Measurements from ENCODE around the gene MARS1. TPM values are rescaled to one million over a fixed set of nuclear protein-coding genes. Genes with fewer than 3 reads are reported as not detected.

The MARS1 gene
- total RNA-seq, 2 experiments from 2014 or later, result 275 to 291 TPM

GRCh38 chr12:57518176-57518919 lies 30.5 kb downstream of the MARS1 start:
- Mint-ChIP-seq H3K4me3 (peak overlapping the region; percentile 86), H3K4me1 (ENCODE audit: low read depth) (peaks cover 42% of the 10 kb centered on the region), H3K27me3 (ENCODE audit: low read depth) (no peaks in the 10 kb centered on the region), H3K36me3 (ENCODE audit: low read depth) (peaks cover 63% of the 10 kb centered on the region), H3K9me3 (ENCODE audit: insufficient read depth) (no peaks in the 10 kb centered on the region), H3K27ac (peak overlapping the region; percentile 62)
- POLR2A ChIA-PET, result interaction anchor here (0.6 to 5.2 kb wide), 5 partner anchors 9 to 40 kb away, joined by 3 to 74 read pairs (median 4); partner anchors contain the start of gene ARHGAP9
- CTCF ChIA-PET, result interaction anchor here (1.1 to 3.9 kb wide), 3 partner anchors 41 to 102 kb away, joined by 3 to 15 read pairs (median 11); no protein-coding TSS in a partner anchor
- DNase-seq (no peak), ATAC-seq (no peak)

GRCh38 chr12:57518920-57519795 lies 31.3 kb downstream of the MARS1 start:
- DNase-seq (no peak), ATAC-seq (no peak)
- Mint-ChIP-seq H3K27ac (peak overlapping the region; percentile 100), H3K36me3 (ENCODE audit: low read depth) (peaks cover 66% of the 10 kb centered on the region), H3K27me3 (ENCODE audit: low read depth) (no peaks in the 10 kb centered on the region), H3K4me3 (peak overlapping the region; percentile 86), H3K4me1 (ENCODE audit: low read depth) (peaks cover 51% of the 10 kb centered on the region), H3K9me3 (ENCODE audit: insufficient read depth) (no peaks in the 10 kb centered on the region)
- POLR2A ChIA-PET, result interaction anchor here (0.6 to 5.2 kb wide), 11 partner anchors 9 to 73 kb away, joined by 3 to 74 read pairs (median 9); partner anchors contain the start of genes ARHGAP9, DCTN2 and GLI1
- CTCF ChIA-PET, result interaction anchor here (1.0 to 3.9 kb wide), 4 partner anchors 42 to 102 kb away, joined by 3 to 15 read pairs (median 6); partner anchors contain the start of gene GLI1

DNA sequence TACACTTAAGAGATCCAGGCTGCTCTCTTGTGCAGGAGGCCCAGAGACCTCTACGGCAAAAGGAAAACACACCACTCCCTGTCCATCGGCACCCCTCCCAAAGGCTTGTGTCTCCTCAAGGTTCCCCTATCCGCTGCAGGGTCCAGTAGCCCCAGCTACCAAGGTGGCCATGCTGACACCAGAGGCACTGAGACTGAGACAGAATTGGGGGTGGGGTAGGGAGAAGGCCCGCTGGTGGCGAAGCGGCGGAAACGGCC lies 31.9 kb downstream of the MARS1 start:
- Mint-ChIP-seq H3K9me3 (ENCODE audit: insufficient read depth) (no peaks in the 10 kb centered on the region), H3K4me3 (peak overlapping the region; percentile 86), H3K27me3 (ENCODE audit: low read depth) (no peaks in the 10 kb centered on the region), H3K4me1 (ENCODE audit: low read depth) (peaks cover 56% of the 10 kb centered on the region), H3K36me3 (ENCODE audit: low read depth) (peaks cover 65% of the 10 kb centered on the region), H3K27ac (peak overlapping the region; percentile 100)
- DNase-seq (peak; percentile 39), ATAC-seq (peak; percentile 1)
- ChIA-PET POLR2A (interaction anchor here (0.6 to 5.2 kb wide), 14 partner anchors 12 to 409 kb away, joined by 3 to 74 read pairs (median 6); partner anchors contain the start of genes ARHGAP9, DCTN2, GLI1 and STAT6), CTCF (interaction anchor here (1.0 to 2.4 kb wide), 3 partner anchors 42 to 221 kb away, joined by 3 to 8 read pairs (median 3); partner anchors contain the start of gene GLI1)

GRCh38 chr12:57520053-57520818 lies 32.4 kb downstream of the MARS1 start, which contains the start of gene DDIT3:
TSS of gene DDIT3 (minus strand) at chr12:57520514. CDS start at chr12:57517406, 3,108 bp downstream.
- Mint-ChIP-seq H3K4me1 (ENCODE audit: low read depth) (peaks cover 59% of the 10 kb centered on the region), H3K9me3 (ENCODE audit: insufficient read depth) (no peaks in the 10 kb centered on the region), H3K27me3 (ENCODE audit: low read depth) (no peaks in the 10 kb centered on the region), H3K27ac (peak within 1 kb of the TSS; percentile 100), H3K36me3 (ENCODE audit: low read depth) (peaks cover 60% of the 10 kb centered on the region), H3K4me3 (peak within 1 kb of the TSS; percentile 86)
- CTCF ChIA-PET, result interaction anchor here (0.6 to 2.4 kb wide), 9 partner anchors 8 to 221 kb away, joined by 3 to 8 read pairs (median 3); partner anchors contain the start of gene GLI1
- DNase-seq, result peak; percentile 99
- POLR2A ChIA-PET, result interaction anchor here (0.6 to 5.2 kb wide), 16 partner anchors 11 to 1547 kb away, joined by 3 to 74 read pairs (median 6); partner anchors contain the start of genes ARHGAP9, DCTN2, GLI1 and RAB5B
- ATAC-seq, result peak; percentile 75

DNA sequence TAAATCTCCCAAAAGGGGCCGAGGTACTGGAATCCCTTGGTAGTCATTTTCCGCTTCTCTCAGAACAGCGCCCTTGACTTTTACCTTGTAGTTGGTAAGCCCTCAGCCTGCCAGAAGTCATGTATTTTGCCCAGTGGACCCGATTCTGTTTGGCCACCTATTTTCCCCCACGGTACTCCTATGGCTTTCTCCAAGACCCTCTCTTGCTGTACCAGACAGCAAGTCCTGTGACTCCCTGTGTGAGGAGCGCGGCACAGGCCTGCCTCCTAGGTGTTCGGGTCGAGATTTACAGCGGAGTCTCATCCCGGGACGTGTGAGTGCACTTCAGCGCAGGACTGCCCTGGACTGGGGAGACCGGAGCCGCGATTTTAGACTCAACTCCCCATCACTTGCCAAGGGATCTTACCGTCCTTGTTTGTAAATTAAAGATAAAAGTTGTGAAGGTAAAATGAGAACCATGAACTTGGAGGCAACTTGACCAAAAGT lies 33.7 kb downstream of the MARS1 start:
- H3K27me3 Mint-ChIP-seq (ENCODE audit: low read depth), result no peaks in the 10 kb centered on the region
- H3K36me3 Mint-ChIP-seq (ENCODE audit: low read depth), result peaks cover 52% of the 10 kb centered on the region
- no peak for ATAC-seq
- ChIA-PET CTCF (interaction anchor here (1.0 to 2.4 kb wide), 3 partner anchors 44 to 63 kb away, joined by 3 to 8 read pairs (median 3); partner anchors contain the start of gene GLI1), POLR2A (interaction anchor here (1.2 to 5.2 kb wide), 4 partner anchors 35 to 1548 kb away, joined by 3 to 74 read pairs (median 8); partner anchors contain the start of genes ARHGAP9, RAB5B and STAT6)
- DNase-seq, result no peak
- peak overlapping the region; percentile 86 for H3K4me3 Mint-ChIP-seq
- peaks cover 64% of the 10 kb centered on the region for H3K4me1 Mint-ChIP-seq (ENCODE audit: low read depth)
- H3K27ac Mint-ChIP-seq, result peak overlapping the region; percentile 100
- H3K9me3 Mint-ChIP-seq (ENCODE audit: insufficient read depth), result no peaks in the 10 kb centered on the region

- POLR2A ChIA-PET, result no interaction called here
- DNase-seq, result peak; percentile 91
- H3K36me3 Mint-ChIP-seq (ENCODE audit: low read depth), result peaks cover 51% of the 10 kb centered on the region
- H3K4me3 Mint-ChIP-seq, result peak within 1 kb of the TSS; percentile 95
- no peaks in the 10 kb centered on the region for H3K9me3 Mint-ChIP-seq (ENCODE audit: insufficient read depth)
- H3K27me3 Mint-ChIP-seq (ENCODE audit: low read depth), result no peaks in the 10 kb centered on the region
- peak within 1 kb of the TSS; percentile 100 for H3K27ac Mint-ChIP-seq
- H3K4me1 Mint-ChIP-seq (ENCODE audit: low read depth), result peaks cover 61% of the 10 kb centered on the region
- CTCF ChIA-PET, result no interaction called here
- peak; percentile 45 for ATAC-seq
These were observed 34.4 kb downstream of the MARS1 start, which contains the start of gene MBD6 for GRCh38 chr12:57522011-57522886. TSS of gene MBD6 (plus strand) at chr12:57522824. CDS start at chr12:57524304, 1,480 bp downstream.

DNA sequence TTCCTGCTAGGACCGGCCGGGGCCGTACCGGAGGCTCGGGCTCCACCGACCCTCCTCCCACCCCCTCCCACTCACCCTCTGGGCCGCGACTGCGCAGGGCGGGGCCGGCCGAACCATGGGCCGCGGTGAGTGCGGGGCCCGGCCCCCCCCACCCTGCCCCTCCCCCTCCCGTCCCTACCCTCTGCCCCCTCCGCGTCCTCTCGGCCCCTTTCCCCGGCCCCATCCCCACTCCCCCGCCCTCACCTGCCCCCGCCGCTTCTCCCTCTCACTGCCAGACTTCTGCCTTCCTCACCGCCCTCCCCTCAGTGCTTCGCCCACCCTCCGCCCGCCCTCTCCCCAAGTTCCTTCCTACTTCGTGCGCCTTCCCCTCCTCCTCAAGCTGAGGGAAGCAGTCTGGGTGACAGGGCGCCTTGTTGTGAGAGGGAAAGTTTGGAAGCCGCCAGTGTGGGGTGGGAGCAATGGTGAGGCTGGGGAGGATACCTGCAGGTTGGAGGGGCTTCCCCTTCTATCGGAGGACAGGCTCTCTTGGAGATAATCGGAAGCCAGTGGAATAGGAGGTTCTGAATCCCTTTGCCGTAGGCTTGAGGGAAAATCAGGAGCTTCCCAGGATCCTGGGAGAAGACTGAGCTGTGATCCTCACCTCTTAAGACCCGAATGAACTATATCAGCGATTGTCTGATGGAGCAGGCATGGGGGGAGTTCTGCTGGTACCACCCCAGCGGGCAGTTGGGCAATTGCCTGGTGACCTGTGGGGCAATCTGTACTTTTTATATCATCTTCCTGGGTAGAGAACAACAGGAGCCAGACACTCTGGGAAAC lies 35.2 kb downstream of the MARS1 start:
- POLR2A ChIA-PET, result interaction anchor here (1.0 to 2.7 kb wide), 3 partner anchors 12 to 45 kb away, joined by 3 to 29 read pairs (median 12); no protein-coding TSS in a partner anchor

GRCh38 chr12:57523706-57524614 lies 36.1 kb downstream of the MARS1 start:
- Mint-ChIP-seq H3K9me3 (ENCODE audit: insufficient read depth) (no peaks in the 10 kb centered on the region), H3K36me3 (ENCODE audit: low read depth) (peaks cover 44% of the 10 kb centered on the region), H3K27ac (peak overlapping the region; percentile 92), H3K27me3 (ENCODE audit: low read depth) (no peaks in the 10 kb centered on the region), H3K4me3 (peak overlapping the region; percentile 95), H3K4me1 (ENCODE audit: low read depth) (peaks cover 49% of the 10 kb centered on the region)
- ChIA-PET POLR2A (interaction anchor here (0.8 to 2.7 kb wide), 5 partner anchors 11 to 46 kb away, joined by 3 to 29 read pairs (median 4); no protein-coding TSS in a partner anchor), CTCF (interaction anchor here (0.9 to 2.4 kb wide), 8 partner anchors 9 to 65 kb away, joined by 3 to 8 read pairs (median 4); partner anchors contain the start of gene GLI1)
- DNase-seq (no peak), ATAC-seq (no peak)

More for the DNA sequence above, 35.2 kb downstream of the MARS1 start:
- peak overlapping the region; percentile 92 for H3K27ac Mint-ChIP-seq
- peaks cover 58% of the 10 kb centered on the region for H3K4me1 Mint-ChIP-seq (ENCODE audit: low read depth)
- ATAC-seq (no peak), DNase-seq (peak; percentile 48)
- H3K36me3 Mint-ChIP-seq (ENCODE audit: low read depth), result peaks cover 48% of the 10 kb centered on the region
- no peaks in the 10 kb centered on the region for H3K9me3 Mint-ChIP-seq (ENCODE audit: insufficient read depth)
- peak overlapping the region; percentile 95 for H3K4me3 Mint-ChIP-seq
- CTCF ChIA-PET, result interaction anchor here (1.2 to 2.4 kb wide), 4 partner anchors 11 to 64 kb away, joined by 3 to 8 read pairs (median 6); partner anchors contain the start of gene GLI1
- H3K27me3 Mint-ChIP-seq (ENCODE audit: low read depth), result no peaks in the 10 kb centered on the region

Data from activated CD8-positive, alpha-beta T cell treated with anti-CD3 and anti-CD28 coated beads, Interleukin-2, amount 10 ng/mL, durations not matched to agents 7 days and 5 days (primary cell).